KOPT-K1 (cell line): ENCODE results near the gene PARVA.

Experiments used
- H3K27ac ChIP-seq: fragments of 200-600 bp; sonication (generic); 2 replicates; pipeline ENCODE4 v1.5.1; 2016; ENCODE audit warnings: antibody characterized with exemption, mild to moderate bottlenecking, low read depth, low read length; ENCODE audit not compliant: poor library complexity, severe bottlenecking
- H3K36me3 ChIP-seq: fragments of 200-600 bp; sonication (generic); 2 replicates; pipeline ENCODE4 v1.5.1; 2017; ENCODE audit warnings: antibody characterized with exemption, mild to moderate bottlenecking, low read length, moderate library complexity; ENCODE audit not compliant: insufficient read depth
- H3K9me3 ChIP-seq: fragments of 200-600 bp; sonication (generic); 2 replicates; pipeline ENCODE4 v1.5.1; 2017; ENCODE audit warnings: antibody characterized with exemption, low read length, mild to moderate bottlenecking; ENCODE audit not compliant: insufficient read depth, poor library complexity, severe bottlenecking

The PARVA gene

DNA sequence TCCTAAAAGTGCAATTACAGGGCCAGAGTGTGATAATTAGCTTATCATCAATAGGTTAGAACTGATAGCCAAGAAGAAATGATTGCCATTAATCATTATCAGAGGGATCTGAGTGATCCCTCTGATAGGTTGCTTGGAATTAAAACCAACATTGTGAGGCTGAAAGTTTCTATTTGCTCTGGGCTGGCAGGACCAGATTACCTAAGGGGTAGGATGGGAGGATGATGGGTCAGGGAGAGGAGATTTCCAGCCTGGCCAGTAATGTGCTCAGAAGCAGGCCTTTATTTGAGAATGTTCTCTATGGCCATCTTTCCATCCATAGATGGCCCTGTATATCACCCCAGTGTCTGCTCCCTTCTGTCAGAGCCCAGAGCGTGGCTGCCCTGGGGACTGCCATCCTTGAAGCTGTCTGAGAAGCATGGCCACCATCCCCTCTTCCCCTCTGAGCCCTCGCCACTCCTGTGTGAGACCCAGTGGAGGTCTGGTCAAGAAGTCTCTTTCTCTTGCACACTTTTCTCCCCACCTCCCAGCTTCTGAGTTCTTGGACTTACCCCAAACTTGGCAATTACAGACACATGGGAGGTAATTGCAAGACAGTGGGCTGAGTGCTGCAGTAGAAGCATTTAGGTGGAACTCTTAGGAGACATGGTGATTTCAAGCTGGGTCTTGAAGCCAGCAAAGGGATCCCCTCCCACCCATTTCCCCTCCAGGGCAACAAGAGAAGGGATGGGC lies 11.7 kb downstream of the PARVA start:
- peaks cover 1% of the 10 kb centered on the region for H3K9me3 ChIP-seq
- no peak overlapping the region for H3K27ac ChIP-seq
- H3K36me3 ChIP-seq = no peaks in the 10 kb centered on the region

DNA sequence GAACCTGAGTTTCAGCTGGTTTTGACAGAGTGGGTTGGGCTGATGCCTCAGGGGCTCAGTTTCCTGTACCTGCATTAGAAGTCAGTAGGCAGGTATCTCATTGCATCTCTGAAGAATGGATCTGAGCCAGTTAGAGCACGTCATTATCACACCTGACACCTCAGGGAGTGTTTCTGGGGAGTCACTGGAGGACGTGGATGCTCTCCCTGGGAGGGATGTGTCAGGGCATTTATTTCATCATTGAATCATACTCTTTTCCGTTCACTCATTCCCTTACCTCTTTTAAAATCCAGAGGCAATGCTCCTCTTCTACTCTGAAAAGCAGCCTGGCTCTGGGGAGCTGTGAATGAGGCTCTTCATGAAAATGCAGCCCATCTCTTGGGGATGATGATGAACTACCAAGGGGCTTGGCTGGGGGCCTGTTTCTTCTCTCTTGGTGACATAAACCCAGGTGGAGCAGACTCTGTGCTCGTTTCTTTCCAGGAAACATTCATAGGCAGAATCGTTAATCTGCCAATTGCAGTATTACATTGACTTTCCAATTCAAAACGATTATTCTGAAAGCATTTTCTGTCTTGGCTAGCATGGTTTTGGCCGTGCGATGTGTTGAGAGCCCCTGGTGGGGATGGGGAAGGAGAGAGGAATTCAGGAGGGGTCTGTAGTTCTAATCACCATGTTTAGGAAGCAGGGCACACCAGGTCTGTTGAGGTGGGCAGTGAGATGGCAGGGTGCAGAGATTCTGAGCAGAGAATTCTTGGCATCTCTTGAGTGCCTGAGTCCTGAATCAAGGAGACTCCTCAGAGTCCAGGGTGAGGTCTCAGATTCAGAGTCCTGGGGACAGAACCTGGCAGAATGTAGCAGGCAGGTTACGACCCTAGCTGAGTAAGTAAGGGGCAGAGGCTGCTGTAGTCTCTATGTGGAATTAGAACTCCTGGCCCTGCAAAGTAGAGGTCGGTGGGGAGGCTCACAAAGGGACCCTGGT lies 12.6 kb downstream of the PARVA start:
- Histone ChIP-seq H3K9me3 (no peaks in the 10 kb centered on the region), H3K27ac (no peak overlapping the region)

DNA sequence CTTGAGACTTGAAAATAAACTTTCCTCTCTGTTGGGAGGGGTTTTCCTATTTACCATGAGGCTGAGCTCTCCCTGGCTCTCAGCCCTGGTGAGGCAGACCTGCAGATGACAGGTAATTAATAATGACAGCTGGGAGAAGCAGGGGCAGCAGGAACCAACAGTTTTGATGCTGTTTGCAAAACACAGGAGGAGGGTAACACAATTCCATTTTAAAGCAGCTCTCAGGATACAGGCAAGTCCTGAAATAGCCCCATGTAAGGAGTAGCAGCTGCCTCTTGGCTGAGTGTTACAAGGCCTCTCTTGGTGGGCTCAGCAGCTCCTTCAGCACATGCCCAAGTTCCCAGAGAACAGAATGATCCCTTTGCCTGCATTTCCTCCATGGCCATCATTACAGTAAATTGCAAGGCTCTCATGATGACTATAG lies 13.3 kb downstream of the PARVA start:
- H3K9me3 ChIP-seq = no peaks in the 10 kb centered on the region
- H3K36me3 ChIP-seq = no peaks in the 10 kb centered on the region
- no peak overlapping the region for H3K27ac ChIP-seq

More for the DNA sequence above, 12.6 kb downstream of the PARVA start:
- H3K36me3 ChIP-seq = no peaks in the 10 kb centered on the region

GRCh38 chr11:12392672-12393071 lies 15.3 kb downstream of the PARVA start:
- Histone ChIP-seq H3K27ac (no peak overlapping the region), H3K9me3 (no peaks in the 10 kb centered on the region), H3K36me3 (no peaks in the 10 kb centered on the region)

GRCh38 chr11:12393691-12394090 lies 16.3 kb downstream of the PARVA start:
- Histone ChIP-seq H3K36me3 (no peaks in the 10 kb centered on the region), H3K9me3 (no peaks in the 10 kb centered on the region)

GRCh38 chr11:12394601-12395000 lies 17.2 kb downstream of the PARVA start:
- Histone ChIP-seq H3K36me3 (no peaks in the 10 kb centered on the region), H3K27ac (no peak overlapping the region), H3K9me3 (no peaks in the 10 kb centered on the region)

More at GRCh38 chr11:12393691-12394090, 16.3 kb downstream of the PARVA start:
- no peak overlapping the region for H3K27ac ChIP-seq

DNA sequence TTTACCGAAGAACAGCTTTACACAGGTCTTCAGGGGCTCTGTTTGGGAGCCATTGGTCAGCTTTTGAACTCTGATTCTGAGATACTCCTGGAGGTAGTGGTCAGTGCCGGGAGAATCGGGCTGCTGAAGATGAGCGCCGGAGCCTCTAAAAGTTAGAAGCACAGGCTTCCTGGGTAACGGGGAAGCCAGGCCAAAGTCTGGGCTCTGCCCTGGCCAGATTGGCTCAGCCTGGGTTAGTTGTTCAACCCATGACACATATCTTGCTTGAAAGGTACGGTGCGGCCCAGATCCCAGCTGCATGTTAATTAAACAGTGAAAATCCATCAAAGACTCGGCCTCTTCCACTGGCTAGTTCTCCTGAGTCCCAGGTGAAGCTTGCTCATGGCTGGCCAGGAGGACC lies 18.0 kb downstream of the PARVA start:
- Histone ChIP-seq H3K36me3 (no peaks in the 10 kb centered on the region), H3K27ac (no peak overlapping the region), H3K9me3 (no peaks in the 10 kb centered on the region)

GRCh38 chr11:12397931-12398334 lies 20.6 kb downstream of the PARVA start:
- H3K9me3 ChIP-seq = no peaks in the 10 kb centered on the region
- H3K36me3 ChIP-seq = no peaks in the 10 kb centered on the region
- no peak overlapping the region for H3K27ac ChIP-seq

GRCh38 chr11:12399355-12399754 lies 22.0 kb downstream of the PARVA start:
- H3K9me3 ChIP-seq = no peaks in the 10 kb centered on the region
- no peaks in the 10 kb centered on the region for H3K36me3 ChIP-seq
- no peak overlapping the region for H3K27ac ChIP-seq

GRCh38 chr11:12402025-12402424 lies 24.7 kb downstream of the PARVA start:
- no peaks in the 10 kb centered on the region for H3K9me3 ChIP-seq
- H3K36me3 ChIP-seq = no peaks in the 10 kb centered on the region
- no peak overlapping the region for H3K27ac ChIP-seq

- H3K27ac ChIP-seq = no peak overlapping the region
- H3K36me3 ChIP-seq = no peaks in the 10 kb centered on the region
- no peaks in the 10 kb centered on the region for H3K9me3 ChIP-seq
Observed at GRCh38 chr11:12402691-12403120, 25.3 kb downstream of the PARVA start.

DNA sequence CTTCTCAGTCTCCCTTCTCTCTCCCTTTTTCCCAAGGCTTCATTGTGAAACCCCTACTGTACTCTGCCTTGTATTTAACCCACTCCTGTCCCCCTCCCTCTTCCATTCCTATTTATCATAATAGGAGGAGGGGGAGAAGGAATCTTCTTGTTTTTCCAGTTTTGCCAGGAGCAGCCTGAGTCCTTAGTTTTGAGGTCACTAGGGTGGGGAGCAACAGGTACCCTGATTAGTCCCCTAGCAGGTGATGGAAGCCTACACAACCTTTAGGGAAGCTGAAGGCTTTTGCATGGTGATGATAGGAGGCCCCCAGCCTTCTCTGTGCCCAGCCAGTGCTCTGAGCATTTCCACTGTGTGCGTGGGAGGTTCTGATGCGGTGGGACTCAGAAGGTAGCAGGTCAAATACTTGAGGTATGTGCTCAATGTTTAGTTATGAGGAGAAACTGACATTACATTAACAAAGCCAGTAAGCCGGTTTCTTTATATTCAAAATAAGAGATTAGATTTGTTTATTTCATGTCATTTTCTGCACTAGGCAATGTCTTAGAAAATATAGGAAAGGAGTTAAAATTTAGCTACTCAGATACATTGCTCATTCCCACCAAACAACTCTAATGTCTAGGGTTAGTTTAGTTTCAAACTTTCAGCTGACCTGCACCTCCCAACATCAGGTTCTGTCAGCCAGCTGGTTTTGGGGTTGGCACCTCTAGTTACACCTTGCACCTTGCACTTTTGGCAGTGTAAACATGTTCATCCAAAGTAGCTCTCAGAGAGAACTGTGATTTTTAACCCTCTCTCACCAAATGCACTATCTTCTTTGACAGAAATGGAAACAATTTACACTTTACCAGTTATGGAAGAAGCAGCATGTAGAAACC lies 26.0 kb downstream of the PARVA start:
- Histone ChIP-seq H3K9me3 (no peaks in the 10 kb centered on the region), H3K36me3 (no peaks in the 10 kb centered on the region), H3K27ac (no peak overlapping the region)

GRCh38 chr11:12403997-12404350 lies 26.6 kb downstream of the PARVA start:
- Histone ChIP-seq H3K27ac (no peak overlapping the region), H3K9me3 (no peaks in the 10 kb centered on the region)

GRCh38 chr11:12404436-12404835 lies 27.1 kb downstream of the PARVA start:
- H3K27ac ChIP-seq = no peak overlapping the region
- H3K36me3 ChIP-seq = no peaks in the 10 kb centered on the region
- no peaks in the 10 kb centered on the region for H3K9me3 ChIP-seq

More at GRCh38 chr11:12403997-12404350, 26.6 kb downstream of the PARVA start:
- no peaks in the 10 kb centered on the region for H3K36me3 ChIP-seq
